Kidney (tissue), 14 donors: ENCODE measurements around the gene CEP250. TPM values are rescaled to one million over a fixed set of nuclear protein-coding genes. Genes with fewer than 3 reads are reported as not detected.

Experiments used
- DNase-seq, 5 donors: peaks; one replicate each; pipeline ENCODE4 v3.0.0-alpha.2; 2013 to 2020
- FAIRE-seq: peaks from 2 replicates; lab custom pipeline; 2012; peaks lifted over from hg19 to GRCh38; lab: Jason Lieb, UNC
- H3K27ac ChIP-seq, 2 donors: one replicate each; pipeline ENCODE4 v1.7.0; 2013; ENCODE audit warnings: low read depth in 2 of 2, low read length in 2 of 2, inconsistent platforms in 1 of 2
- H3K27me3 ChIP-seq: one replicate; pipeline ENCODE4 v1.7.1; 2013; ENCODE audit warnings: low read length, inconsistent platforms; ENCODE audit not compliant: control insufficient read depth, insufficient read depth
- H3K36me3 ChIP-seq, 3 donors: one replicate each; pipeline versions ENCODE4 v1.7.0 to v1.7.1; 2013; ENCODE audit warnings: low read length in 3 of 3, control low read depth in 1 of 3, inconsistent platforms in 1 of 3; ENCODE audit not compliant: insufficient read depth in 3 of 3, control insufficient read depth in 2 of 3
- H3K4me1 ChIP-seq, 3 donors: one replicate each; pipeline versions ENCODE4 v1.7.0 to v1.7.1; 2013; ENCODE audit warnings: low read length in 3 of 3, inconsistent platforms in 1 of 3, low read depth in 1 of 3; ENCODE audit not compliant: control insufficient read depth in 2 of 3, insufficient read depth in 2 of 3
- H3K4me3 ChIP-seq, 3 donors: one replicate each; pipeline versions ENCODE4 v1.7.0 to v1.8.1; 2013; ENCODE audit warnings: low read length in 3 of 3, control low read depth in 1 of 3, inconsistent platforms in 1 of 3
- H3K9ac ChIP-seq, 3 donors: one replicate each; pipeline versions ENCODE4 v1.7.0 to v1.7.1; 2013; ENCODE audit warnings: low read length in 3 of 3, control low read depth in 1 of 3, inconsistent platforms in 1 of 3
- H3K9me3 ChIP-seq, 3 donors: one replicate each; pipeline versions ENCODE4 v1.7.0 to v1.7.1; 2013; ENCODE audit warnings: low read length in 3 of 3, control low read depth in 1 of 3, inconsistent platforms in 1 of 3; ENCODE audit not compliant: control insufficient read depth in 2 of 3, insufficient read depth in 1 of 3
- CTCF ChIP-seq: IDR thresholded peaks from 3 replicates; pipeline ENCODE4 v1.5.1; 2012; ENCODE audit warnings: mild to moderate bottlenecking, moderate library complexity, borderline replicate concordance; ENCODE audit not compliant: insufficient read depth; ENCODE audit errors: extremely low read depth
- intact Hi-C: fragments of 100-400 bp; cut with DNase I; formaldehyde crosslinking; loops from one replicate; pipeline ENCODE4 v1.11.1; 2022
- polyA plus RNA-seq: library from polyadenylated mRNA; stranded (reverse); fragments of 350-450 nt; fragmentation: Illumina TruSeq; extraction: RNeasy Lipid Tissue Mini Kit (QIAGEN cat#74804); gene quantifications from one replicate; pipeline ENCODE4 v1.2.3, GENCODE V29; 2014; ENCODE audit warnings: low read depth, low replicate concordance; ENCODE audit not compliant: insufficient read depth
- total RNA-seq: library from RNA; stranded (reverse); fragmentation: NEBNext Ultra II Directional; extraction: Animal tissue kit (Norgen Biotek cat#: 25700); gene quantifications from one replicate; pipeline ENCODE4 v1.2.1, GENCODE V29; 2021
- donor health status: control.
- donor health status: control.
- donor health status: control.
- donor health status: control.
- donor health status: control.
- donor health status: DM: yes; HTN: yes; CAD: no.
- donor health status: Normal renal cell carcinoma (clear cell type).

CEP250 gene
- total and polyA plus RNA-seq, 2 donors from 2014 or later: 4.9 to 25.2 TPM

- TF ChIP-seq CTCF: no peak
- DNase-seq (no peak), FAIRE-seq (no peak)
- no peak overlapping the region for H3K27ac ChIP-seq
- intact Hi-C loops: no loop called here
- H3K27me3 ChIP-seq: no peaks in the 10 kb centered on the region
- no peaks in the 10 kb centered on the region for H3K4me1 ChIP-seq
- H3K9ac ChIP-seq: no peak overlapping the region
- H3K4me3 ChIP-seq: no peak overlapping the region
- no peaks in the 10 kb centered on the region for H3K9me3 ChIP-seq
- peaks cover 2 to 34% (median 28%) of the 10 kb centered on the region in 3 donors for H3K36me3 ChIP-seq
Measured at GRCh38 chr20:35491823-35492222, 36.4 kb downstream of the CEP250 start.

GRCh38 chr20:35492352-35492751 lies 37.0 kb downstream of the CEP250 start:
- FAIRE-seq (no peak), DNase-seq (no peak)
- H3K9me3 ChIP-seq: no peaks in the 10 kb centered on the region
- intact Hi-C loops: no loop called here
- peaks cover 2 to 38% (median 28%) of the 10 kb centered on the region in 3 donors for H3K36me3 ChIP-seq
- TF ChIP-seq CTCF: no peak
- H3K27ac ChIP-seq: no peak overlapping the region
- no peaks in the 10 kb centered on the region for H3K27me3 ChIP-seq
- no peak overlapping the region for H3K9ac ChIP-seq
- H3K4me3 ChIP-seq: no peak overlapping the region
- H3K4me1 ChIP-seq: no peaks in the 10 kb centered on the region

GRCh38 chr20:35496481-35496880 lies 41.1 kb downstream of the CEP250 start:
- Histone ChIP-seq H3K4me1 (no peaks in the 10 kb centered on the region), H3K27ac (no peak overlapping the region), H3K4me3 (no peak overlapping the region), H3K9me3 (no peaks in the 10 kb centered on the region), H3K9ac (no peak overlapping the region), H3K27me3 (no peaks in the 10 kb centered on the region), H3K36me3 (peaks cover 3 to 33% (median 24%) of the 10 kb centered on the region in 3 donors)
- intact Hi-C loops: no loop called here
- DNase-seq: no peak
- FAIRE-seq: no peak
- TF ChIP-seq CTCF: no peak

GRCh38 chr20:35497320-35497719 lies 41.9 kb downstream of the CEP250 start:
- Histone ChIP-seq H3K4me3 (no peak overlapping the region), H3K36me3 (peaks cover 3 to 37% (median 28%) of the 10 kb centered on the region in 3 donors), H3K27ac (no peak overlapping the region), H3K27me3 (no peaks in the 10 kb centered on the region), H3K4me1 (no peaks in the 10 kb centered on the region), H3K9me3 (no peaks in the 10 kb centered on the region), H3K9ac (no peak overlapping the region)
- intact Hi-C loops: no loop called here
- DNase-seq: no peak
- no peak for FAIRE-seq
- TF ChIP-seq CTCF: no peak
